Measurements from ENCODE around the gene SBK3.

- TF ChIP-seq CTCF (optimal IDR thresholded peaks at IDR 0.05 in 1 of 3, IDR thresholded peaks at IDR 0.05 in 1 of 3, conservative IDR thresholded peaks at IDR 0.05 in 1 of 3; ENCODE audit: extremely low read depth in 1 of 3, insufficient read depth in 2 of 3, low read length in 3 of 3) = no peak
- no peak for TF ChIP-seq EZH2 (IDR thresholded peaks at IDR 0.05; ENCODE audit: low read length)
Observed at GRCh38 chr19:55580628-55581144, 35.3 kb upstream of the SBK3 start, which contains the start of gene ZNF579.

Measured in keratinocyte (primary cell).